A549 (cell line): ENCODE measurements around the gene ATP5F1A. TPM values are rescaled to one million over a fixed set of nuclear protein-coding genes. Genes with fewer than 3 reads are reported as not detected.

Experiments
- ATAC-seq, 2 experiments: fragments of 200-7000 bp in 1 of 2; fragments of >200 bp in 1 of 2; cut with Nextera tagmentation in 1 of 2; cut with Tn5 transposase in 1 of 2; 3 replicates each; pipeline versions ENCODE4 v1.8.0 to v1.9.1; 2018 to 2020; ENCODE audit warnings: mild to moderate bottlenecking in 1 of 2, moderate library complexity in 1 of 2
- CTCF ChIA-PET: fragments of 300-600 bp; sonication (Branson Sonifier 250); formaldehyde crosslinking; extraction: SDS; loops from one replicate; lab custom pipeline; 2021; ENCODE audit warnings: antibody characterized with exemption, inconsistent platforms; lab: Yijun Ruan, JAX
- POLR2A ChIA-PET: fragments of 350-600 bp; formaldehyde crosslinking; extraction: SDS; loops from one replicate; lab custom pipeline; 2021; ENCODE audit warnings: antibody characterized with exemption, inconsistent platforms; lab: Yijun Ruan, JAX
- DNase-seq, 2 experiments: peaks; one replicate each; pipeline versions ENCODE4 v3.0.0 to v3.0.0-alpha.2; 2011 to 2016; ENCODE audit warnings: low read depth in 1 of 2, low spot score in 1 of 2
- FAIRE-seq: peaks from 2 replicates; lab custom pipeline; 2011; peaks lifted over from hg19 to GRCh38; lab: Jason Lieb, UNC
- H3K27ac ChIP-seq, 2 experiments: fragments of >200 bp; sonication (Bioruptor Twin); formaldehyde crosslinking; 3 replicates each; pipeline ENCODE4 v1.5.1; 2016 to 2017
- H3K4me1 ChIP-seq: fragments of >200 bp; sonication (Bioruptor Twin); formaldehyde crosslinking; 3 replicates; pipeline ENCODE4 v1.6.1; 2016
- H3K4me2 ChIP-seq: fragments of >200 bp; sonication (Bioruptor Twin); formaldehyde crosslinking; 3 replicates; pipeline ENCODE4 v1.6.1; 2016
- H3K4me3 ChIP-seq: fragments of >200 bp; sonication (Bioruptor Twin); formaldehyde crosslinking; 3 replicates; pipeline ENCODE4 v1.5.1; 2016
- H3K9me3 ChIP-seq: fragments of >200 bp; sonication (Bioruptor Twin); formaldehyde crosslinking; 3 replicates; pipeline ENCODE4 v1.6.1; 2016
- EHMT2 ChIP-seq: fragments of 200-600 bp; sonication (generic); IDR thresholded peaks from 2 replicates; pipeline ENCODE4 v1.6.1; 2016; ENCODE audit warnings: antibody characterized with exemption, low read depth, mild to moderate bottlenecking, moderate library complexity
- EP300 ChIP-seq, 2 experiments: fragments of >200 bp; sonication (Bioruptor Twin); formaldehyde crosslinking; IDR thresholded peaks; 2 replicates in 1 of 2; 3 replicates in 1 of 2; pipeline ENCODE4 v1.6.1; 2016 to 2017
- FOXS1 ChIP-seq: fragments of 250-450 bp; sonication (Bioruptor Pico); IDR thresholded peaks from 2 replicates; pipeline ENCODE4 v1.5.0; 2020; ENCODE audit warnings: mild to moderate bottlenecking, moderate library complexity
- GATA3 ChIP-seq: IDR thresholded peaks from 2 replicates; pipeline ENCODE4 v1.6.1; 2012; ENCODE audit warnings: borderline replicate concordance
- HOXB13 ChIP-seq: fragments of 250-450 bp; sonication (Bioruptor Pico); IDR thresholded peaks from 2 replicates; pipeline ENCODE4 v1.5.0; 2020; ENCODE audit warnings: low read depth, mild to moderate bottlenecking, moderate library complexity
- MAZ ChIP-seq: fragments of 150-350 bp; IDR thresholded peaks from 2 replicates; pipeline ENCODE4 v1.6.1; 2014; ENCODE audit warnings: antibody characterized with exemption, low read depth, low read length, borderline replicate concordance
- PHF8 ChIP-seq: fragments of 200-600 bp; sonication (generic); IDR thresholded peaks from 2 replicates; pipeline ENCODE4 v1.6.1; 2016; ENCODE audit warnings: low read depth, mild to moderate bottlenecking, antibody characterized with exemption, moderate library complexity, borderline replicate concordance
- POLR2A ChIP-seq: IDR thresholded peaks from 2 replicates; pipeline ENCODE4 v1.6.1; 2012; ENCODE audit warnings: mild to moderate bottlenecking, low read length
- RFX5 ChIP-seq: fragments of 450-650 bp; IDR thresholded peaks from 2 replicates; pipeline ENCODE4 v1.7.1; 2014; ENCODE audit warnings: antibody characterized with exemption, mild to moderate bottlenecking, moderate library complexity
- RNF2 ChIP-seq: fragments of 200-600 bp; sonication (generic); IDR thresholded peaks from 2 replicates; pipeline ENCODE4 v1.6.1; 2016; ENCODE audit warnings: low read depth, mild to moderate bottlenecking, antibody characterized with exemption, moderate library complexity, borderline replicate concordance
- SMC3 ChIP-seq: fragments of >200 bp; sonication (Bioruptor Twin); formaldehyde crosslinking; IDR thresholded peaks from 3 replicates; pipeline ENCODE4 v1.6.1; 2018; ENCODE audit warnings: inconsistent platforms
- SREBF2 ChIP-seq: fragments of 450-650 bp; IDR thresholded peaks from 2 replicates; pipeline ENCODE4 v1.6.1; 2014; ENCODE audit warnings: mild to moderate bottlenecking, moderate library complexity
- ZSCAN20 ChIP-seq: fragments of 250-450 bp; sonication (Bioruptor Pico); IDR thresholded peaks from 2 replicates; pipeline ENCODE4 v1.8.0; 2022; ENCODE audit warnings: mild to moderate bottlenecking, moderate library complexity
- WGBS: methylation state at CpG from one replicate; pipeline ENCODE4 v1.1.6; 2017; ENCODE audit errors: missing lambda C conversion rate; 5-methylcytosine and 5-hydroxymethylcytosine counted together
- polyA plus RNA-seq, 4 experiments: library from polyadenylated mRNA; depleted of rRNA in 3 of 4; stranded (reverse); fragments of >200 nt; fragmentation: RNase III in 1 of 4; extraction: RNeasy Plus Mini Kit Qiagen cat#74134 plus additional on column Dnase treatment in 1 of 4; gene quantifications; 2 replicates in 3 of 4; 3 replicates in 1 of 4; pipeline ENCODE4 v1.2.3, GENCODE V29; 2011 to 2017
- TF ChIP-seq, protein P1 (sequence below): fragments of 250-450 bp; sonication (Bioruptor Pico); IDR thresholded peaks from 2 replicates; pipeline ENCODE4 v1.5.0; 2021; ENCODE audit warnings: mild to moderate bottlenecking, moderate library complexity, borderline replicate concordance
- TF ChIP-seq, protein P2 (sequence below): IDR thresholded peaks from 2 replicates; pipeline ENCODE4 v1.6.1; 2012; ENCODE audit warnings: low read depth, borderline replicate concordance
- TF ChIP-seq, protein P3 (sequence below): fragments of >200 bp; sonication (Bioruptor Twin); formaldehyde crosslinking; IDR thresholded peaks from 3 replicates; pipeline ENCODE4 v1.5.1; 2016
- TF ChIP-seq, protein P4 (sequence below): fragments of 450-650 bp; IDR thresholded peaks from 2 replicates; pipeline ENCODE4 v1.6.1; 2014; ENCODE audit warnings: antibody characterized with exemption
- TF ChIP-seq, protein P5 (sequence below): fragments of 150-350 bp; IDR thresholded peaks from 2 replicates; pipeline ENCODE4 v1.6.1; 2014; ENCODE audit warnings: low read depth, mild to moderate bottlenecking, low read length

ATP5F1A gene
- polyA plus RNA-seq, 2 of the 4 experiments (the other 2 are of a cell fraction) = 422 to 543 TPM

DNA sequence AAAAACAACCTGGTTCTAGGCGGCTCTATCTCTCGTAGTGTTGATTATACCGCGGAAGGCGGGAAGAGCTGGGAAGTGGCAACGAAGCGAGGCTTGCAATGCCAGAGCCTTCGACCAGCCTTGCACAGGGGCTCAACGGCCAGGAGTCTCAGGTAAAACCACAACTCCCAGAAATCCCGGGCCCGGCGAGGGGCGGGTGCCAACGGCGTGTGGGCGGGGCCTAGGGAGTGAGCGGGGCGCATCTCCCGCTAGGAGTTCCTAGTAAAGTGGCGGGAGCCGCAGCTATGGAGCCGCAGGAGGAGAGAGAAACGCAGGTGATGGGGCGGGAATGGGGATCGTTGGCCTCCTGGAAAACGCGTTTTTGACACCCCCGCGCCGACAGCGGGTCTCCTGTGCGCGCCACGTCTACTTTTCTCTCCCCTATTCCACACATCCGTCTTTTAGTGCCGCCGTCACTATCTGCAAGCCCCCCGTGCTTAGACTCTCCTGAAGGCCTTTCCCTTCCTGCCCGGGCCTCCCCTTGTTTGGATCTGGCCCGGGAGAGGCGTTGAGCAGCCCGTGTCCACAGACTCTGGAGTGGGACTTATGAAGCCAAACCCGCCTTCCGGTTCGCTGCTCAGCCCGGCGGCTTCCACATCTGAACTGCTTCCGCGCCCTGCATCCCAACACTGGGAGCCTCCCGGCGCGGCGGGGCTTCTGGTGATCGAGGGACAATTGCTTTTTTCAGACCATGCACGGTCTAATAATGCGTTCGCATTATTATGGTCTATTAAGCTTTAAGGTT lies 6.2 kb upstream of the ATP5F1A start, which contains the start of gene HAUS1 (continued):
- TF ChIP-seq, protein P1, sequence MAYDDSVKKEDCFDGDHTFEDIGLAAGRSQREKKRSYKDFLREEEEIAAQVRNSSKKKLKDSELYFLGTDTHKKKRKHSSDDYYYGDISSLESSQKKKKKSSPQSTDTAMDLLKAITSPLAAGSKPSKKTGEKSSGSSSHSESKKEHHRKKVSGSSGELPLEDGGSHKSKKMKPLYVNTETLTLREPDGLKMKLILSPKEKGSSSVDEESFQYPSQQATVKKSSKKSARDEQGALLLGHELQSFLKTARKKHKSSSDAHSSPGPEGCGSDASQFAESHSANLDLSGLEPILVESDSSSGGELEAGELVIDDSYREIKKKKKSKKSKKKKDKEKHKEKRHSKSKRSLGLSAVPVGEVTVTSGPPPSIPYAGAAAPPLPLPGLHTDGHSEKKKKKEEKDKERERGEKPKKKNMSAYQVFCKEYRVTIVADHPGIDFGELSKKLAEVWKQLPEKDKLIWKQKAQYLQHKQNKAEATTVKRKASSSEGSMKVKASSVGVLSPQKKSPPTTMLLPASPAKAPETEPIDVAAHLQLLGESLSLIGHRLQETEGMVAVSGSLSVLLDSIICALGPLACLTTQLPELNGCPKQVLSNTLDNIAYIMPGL (CRISPR knock-in tag) = no peak
- TF ChIP-seq RNF2 = no peak
- TF ChIP-seq SREBF2 = no peak
- no peak for TF ChIP-seq ZSCAN20 (CRISPR knock-in tag)
- 0 out of 2 replicates have a peak, but pooled peaks have one; percentile 61 for TF ChIP-seq PHF8
- TF ChIP-seq SMC3 = no peak
- no peak for TF ChIP-seq EHMT2
- no peak for TF ChIP-seq MAZ
- TF ChIP-seq POLR2A = peak; percentile 66
- TF ChIP-seq, protein P2, sequence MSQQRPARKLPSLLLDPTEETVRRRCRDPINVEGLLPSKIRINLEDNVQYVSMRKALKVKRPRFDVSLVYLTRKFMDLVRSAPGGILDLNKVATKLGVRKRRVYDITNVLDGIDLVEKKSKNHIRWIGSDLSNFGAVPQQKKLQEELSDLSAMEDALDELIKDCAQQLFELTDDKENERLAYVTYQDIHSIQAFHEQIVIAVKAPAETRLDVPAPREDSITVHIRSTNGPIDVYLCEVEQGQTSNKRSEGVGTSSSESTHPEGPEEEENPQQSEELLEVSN = peak; percentile 82
- no peak for TF ChIP-seq GATA3
- no peak for TF ChIP-seq RFX5
- TF ChIP-seq, protein P3, sequence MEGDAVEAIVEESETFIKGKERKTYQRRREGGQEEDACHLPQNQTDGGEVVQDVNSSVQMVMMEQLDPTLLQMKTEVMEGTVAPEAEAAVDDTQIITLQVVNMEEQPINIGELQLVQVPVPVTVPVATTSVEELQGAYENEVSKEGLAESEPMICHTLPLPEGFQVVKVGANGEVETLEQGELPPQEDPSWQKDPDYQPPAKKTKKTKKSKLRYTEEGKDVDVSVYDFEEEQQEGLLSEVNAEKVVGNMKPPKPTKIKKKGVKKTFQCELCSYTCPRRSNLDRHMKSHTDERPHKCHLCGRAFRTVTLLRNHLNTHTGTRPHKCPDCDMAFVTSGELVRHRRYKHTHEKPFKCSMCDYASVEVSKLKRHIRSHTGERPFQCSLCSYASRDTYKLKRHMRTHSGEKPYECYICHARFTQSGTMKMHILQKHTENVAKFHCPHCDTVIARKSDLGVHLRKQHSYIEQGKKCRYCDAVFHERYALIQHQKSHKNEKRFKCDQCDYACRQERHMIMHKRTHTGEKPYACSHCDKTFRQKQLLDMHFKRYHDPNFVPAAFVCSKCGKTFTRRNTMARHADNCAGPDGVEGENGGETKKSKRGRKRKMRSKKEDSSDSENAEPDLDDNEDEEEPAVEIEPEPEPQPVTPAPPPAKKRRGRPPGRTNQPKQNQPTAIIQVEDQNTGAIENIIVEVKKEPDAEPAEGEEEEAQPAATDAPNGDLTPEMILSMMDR = no peak
- TF ChIP-seq, protein P4, sequence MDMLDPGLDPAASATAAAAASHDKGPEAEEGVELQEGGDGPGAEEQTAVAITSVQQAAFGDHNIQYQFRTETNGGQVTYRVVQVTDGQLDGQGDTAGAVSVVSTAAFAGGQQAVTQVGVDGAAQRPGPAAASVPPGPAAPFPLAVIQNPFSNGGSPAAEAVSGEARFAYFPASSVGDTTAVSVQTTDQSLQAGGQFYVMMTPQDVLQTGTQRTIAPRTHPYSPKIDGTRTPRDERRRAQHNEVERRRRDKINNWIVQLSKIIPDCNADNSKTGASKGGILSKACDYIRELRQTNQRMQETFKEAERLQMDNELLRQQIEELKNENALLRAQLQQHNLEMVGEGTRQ = no peak
- TF ChIP-seq, protein P5, sequence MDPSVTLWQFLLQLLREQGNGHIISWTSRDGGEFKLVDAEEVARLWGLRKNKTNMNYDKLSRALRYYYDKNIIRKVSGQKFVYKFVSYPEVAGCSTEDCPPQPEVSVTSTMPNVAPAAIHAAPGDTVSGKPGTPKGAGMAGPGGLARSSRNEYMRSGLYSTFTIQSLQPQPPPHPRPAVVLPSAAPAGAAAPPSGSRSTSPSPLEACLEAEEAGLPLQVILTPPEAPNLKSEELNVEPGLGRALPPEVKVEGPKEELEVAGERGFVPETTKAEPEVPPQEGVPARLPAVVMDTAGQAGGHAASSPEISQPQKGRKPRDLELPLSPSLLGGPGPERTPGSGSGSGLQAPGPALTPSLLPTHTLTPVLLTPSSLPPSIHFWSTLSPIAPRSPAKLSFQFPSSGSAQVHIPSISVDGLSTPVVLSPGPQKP = no peak
- TF ChIP-seq FOXS1 (CRISPR knock-in tag) = no peak

DNA sequence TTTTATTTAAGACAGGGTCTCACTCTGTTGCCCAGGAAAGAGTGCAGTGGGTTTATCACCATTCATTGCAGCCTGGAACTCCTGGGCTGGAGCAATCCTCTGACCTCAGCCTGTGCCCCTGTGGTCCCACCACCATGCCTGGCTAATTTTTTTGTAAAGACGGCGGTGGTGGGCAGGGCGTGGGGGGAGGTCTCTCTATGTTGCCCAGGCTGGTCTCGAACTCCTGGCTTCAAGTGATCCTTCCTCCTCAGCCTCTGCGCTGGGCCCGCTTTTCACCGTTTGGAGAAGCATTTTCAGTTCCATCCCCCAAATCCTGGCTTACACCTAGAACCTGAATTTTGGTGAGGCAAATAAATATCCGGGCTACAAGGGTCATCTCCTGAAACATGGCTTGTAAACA lies 1.4 kb upstream of the ATP5F1A start:
- POLR2A ChIA-PET = no interaction called here
- H3K4me1 ChIP-seq = peaks cover 9% of the 10 kb centered on the region; the same call in 1 of the 3 replicates
- 96% methylated on average over 8 of the region's 8 CpGs for WGBS
- TF ChIP-seq SREBF2 = no peak
- TF ChIP-seq, all 56 proteins: peak for 0
- no peak overlapping the region for H3K4me3 ChIP-seq
- H3K9me3 ChIP-seq = no peaks in the 10 kb centered on the region
- CTCF ChIA-PET = no interaction called here
- DNase-seq = no peak
- H3K4me2 ChIP-seq = no peak overlapping the region; the same call in 2 of the 3 replicates
- FAIRE-seq = no peak
- no peak overlapping the region; a peak in 1 of 6 replicates for H3K27ac ChIP-seq
- ATAC-seq = no peak

DNA sequence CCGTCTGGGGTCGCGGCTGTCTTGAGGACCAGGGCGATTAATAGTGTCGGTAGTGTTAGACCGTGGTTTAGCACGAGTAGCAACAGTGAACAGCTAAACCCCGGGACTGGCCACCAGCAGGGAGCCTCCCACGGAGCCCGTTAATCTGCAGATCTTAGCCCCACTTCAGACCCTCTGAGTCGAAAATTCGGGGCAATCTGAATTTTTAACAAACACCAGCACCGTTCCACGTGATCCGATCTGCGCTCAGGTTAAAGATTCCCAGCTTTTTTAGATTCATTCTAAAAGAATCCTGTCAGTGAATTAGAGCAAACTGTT lies 479 bp upstream of the ATP5F1A start:
- H3K27ac ChIP-seq = peak overlapping the region; percentile 97 to 99
- H3K4me3 ChIP-seq = peak overlapping the region; percentile 98
- H3K4me2 ChIP-seq = peak overlapping the region; percentile 88
- ChIA-PET CTCF (interaction anchor here (0.8 kb wide), 1 partner anchor 16 kb away, joined by 3 read pairs; no protein-coding TSS in a partner anchor), POLR2A (no interaction called here)
- no peaks in the 10 kb centered on the region for H3K9me3 ChIP-seq
- DNase-seq = no peak
- no peak for TF ChIP-seq FOXS1 (CRISPR knock-in tag)
- TF ChIP-seq EP300 (IDR thresholded peaks at IDR 0.05) = no peak
- TF ChIP-seq, protein P4 = no peak; the same call in 1 of the 2 replicates
- peak; percentile 70; the same call in 1 of the 2 replicates for TF ChIP-seq HOXB13 (CRISPR knock-in tag)
- TF ChIP-seq, all 56 proteins: peak for 1
- ATAC-seq (no peak), FAIRE-seq (no peak)
- 0% methylated on average over 6 of the region's 16 CpGs for WGBS
- H3K4me1 ChIP-seq = peaks cover 7% of the 10 kb centered on the region; the same call in 1 of the 3 replicates
